Kidney epithelial cell (primary cell): ENCODE measurements around the gene RTP3. TPM values are rescaled to one million over a fixed set of nuclear protein-coding genes. Genes with fewer than 3 reads are reported as not detected.

Source experiments
- total RNA-seq: library from RNA; depleted of rRNA; stranded (reverse); fragments of >200 nt; gene quantifications from 2 replicates; pipeline ENCODE4 v1.2.3, GENCODE V29; 2015

RTP3 gene
- total RNA-seq, 1 donor from 2014 or later = not detected

Other genes starting within 250 kb of the RTP3 start
- not detected in 2 replicates for gene CCR2, start 143.9 kb upstream of the RTP3 start, total RNA-seq
- gene CCR5, start 127.0 kb upstream of the RTP3 start, total RNA-seq = not detected in 2 replicates
- gene CCRL2, start 90.7 kb upstream of the RTP3 start, total RNA-seq = 0.29 and 0.48 TPM in 2 replicates
- gene LTF, start 33.1 kb upstream of the RTP3 start, total RNA-seq = not detected in 2 replicates
- 0.29 TPM in 1 of 2 replicates, not detected in the other for gene LRRC2, start 68.3 kb downstream of the RTP3 start, total RNA-seq
- gene FAM240A, start 114.5 kb downstream of the RTP3 start, total RNA-seq = not detected in 2 replicates
- gene ALS2CL, start 195.7 kb downstream of the RTP3 start, total RNA-seq = 23.7 and 30.9 TPM in 2 replicates
- 1.3 and 1.9 TPM in 2 replicates for gene TMIE, start 203.4 kb downstream of the RTP3 start, total RNA-seq
- gene PRSS50, start 219.9 kb downstream of the RTP3 start, total RNA-seq = 0.07 and 0.29 TPM in 2 replicates